Stimulated activated CD8-positive, alpha-beta memory T cell treated with anti-CD3 and anti-CD28 coated beads, Interleukin-15, amount 100 ng/mL, for 48 hours (primary cell): ENCODE results near the gene SEC24B.
A peak's percentile ranks its signal among the peaks of the same experiment; 100 is the strongest.

Source experiments
- DNase-seq, 2 donors: peaks; one replicate each; pipeline ENCODE4 v3.0.0-alpha.2; 2020; ENCODE audit warnings: low read depth in 2 of 2

The SEC24B gene

GRCh38 chr4:109433205-109434006, at the start of gene SEC24B:
Gene SEC24B, plus strand, starts transcription at chr4:109433815. Its CDS starts 55 bp downstream, at chr4:109433870.
- peak; percentile 79 to 82 for DNase-seq

- no peak for DNase-seq
Observed at GRCh38 chr4:109383823-109384222, 49.8 kb upstream of the SEC24B start.

DNA sequence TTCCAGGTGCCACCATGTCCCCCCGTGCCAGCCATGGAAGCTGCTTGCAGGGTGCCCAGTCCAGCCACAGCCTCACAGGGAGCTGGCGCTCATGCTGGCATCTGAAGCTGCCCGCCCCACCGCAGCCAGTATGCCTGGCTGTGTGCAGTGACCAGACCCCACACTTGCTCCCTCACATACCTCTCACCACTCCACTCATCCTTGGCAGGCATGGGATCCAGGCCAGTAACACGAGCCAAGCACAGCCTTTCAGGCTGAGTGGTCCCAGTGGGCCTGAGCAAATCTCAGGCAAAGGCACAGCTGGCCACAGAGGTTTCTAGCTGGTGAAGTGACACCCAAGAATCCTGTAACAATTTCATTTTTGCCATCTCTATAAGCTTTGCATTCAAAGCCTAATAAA, 48.4 kb upstream of the SEC24B start:
- DNase-seq, result no peak

DNA sequence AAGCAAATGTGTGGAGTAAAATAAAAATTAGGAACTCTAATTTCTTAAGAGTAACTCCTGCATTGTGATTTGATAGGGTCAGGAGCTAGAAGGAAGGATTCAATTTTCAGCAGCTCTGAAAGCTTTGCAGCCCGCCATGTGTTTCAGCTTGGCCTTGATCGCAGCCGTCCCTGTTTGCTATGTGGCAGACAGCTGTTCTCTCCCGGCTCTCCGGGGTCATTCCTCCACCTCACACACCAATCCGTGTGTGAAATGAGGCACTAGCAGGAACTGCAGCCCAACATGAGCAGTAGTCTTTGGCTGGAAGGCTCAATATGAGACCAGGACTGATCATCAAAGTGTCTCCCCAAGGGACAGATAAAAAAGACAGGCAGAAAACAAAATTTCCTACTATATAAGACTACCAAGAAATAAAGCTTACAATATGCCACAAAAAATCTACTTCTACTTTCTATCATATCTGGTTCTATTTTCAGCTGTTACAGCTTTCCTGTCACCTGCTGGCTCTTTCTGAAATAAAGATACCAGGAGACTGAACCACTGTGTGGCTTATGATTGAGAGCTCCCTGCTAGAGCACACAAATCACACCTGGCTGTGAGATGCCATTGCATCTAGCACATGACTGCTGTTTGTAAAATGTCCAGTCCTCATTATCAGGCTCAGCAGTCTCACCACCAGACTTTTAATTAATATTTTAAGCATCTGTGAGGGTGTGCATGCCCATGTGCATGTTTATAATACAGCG, 44.1 kb upstream of the SEC24B start:
- DNase-seq, result no peak

DNA sequence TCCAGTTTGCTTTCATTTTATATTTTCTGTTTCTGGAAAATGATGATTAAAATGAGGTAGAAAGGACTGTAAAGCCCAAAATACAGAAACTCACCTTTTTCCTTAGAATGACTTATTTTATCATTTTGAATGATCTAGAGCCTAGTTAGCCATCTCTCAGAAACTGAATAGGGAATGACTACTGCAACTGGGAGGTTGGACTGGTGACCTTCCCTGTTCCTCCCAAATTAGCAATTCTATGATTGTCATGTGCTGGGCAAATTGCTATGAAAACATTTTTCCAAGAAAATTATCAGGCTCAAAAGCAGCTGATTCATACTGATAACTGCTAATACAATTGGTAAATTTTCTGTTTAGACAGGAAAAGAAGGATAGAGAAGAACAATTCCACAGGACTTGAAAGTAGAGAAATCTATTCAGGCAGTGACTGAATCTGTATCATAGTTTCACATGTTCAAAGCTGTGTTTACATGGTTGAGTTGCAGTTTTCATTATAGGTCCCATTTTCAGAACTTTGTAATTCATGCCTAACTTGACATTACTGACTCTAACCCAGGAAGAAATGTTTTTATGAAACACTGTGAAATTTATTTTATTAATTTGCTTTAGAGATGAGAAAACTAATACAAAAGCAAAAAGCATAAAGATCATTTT, 43.4 kb upstream of the SEC24B start:
- no peak for DNase-seq

GRCh38 chr4:109395694-109396093, 37.9 kb upstream of the SEC24B start:
- no peak for DNase-seq

DNA sequence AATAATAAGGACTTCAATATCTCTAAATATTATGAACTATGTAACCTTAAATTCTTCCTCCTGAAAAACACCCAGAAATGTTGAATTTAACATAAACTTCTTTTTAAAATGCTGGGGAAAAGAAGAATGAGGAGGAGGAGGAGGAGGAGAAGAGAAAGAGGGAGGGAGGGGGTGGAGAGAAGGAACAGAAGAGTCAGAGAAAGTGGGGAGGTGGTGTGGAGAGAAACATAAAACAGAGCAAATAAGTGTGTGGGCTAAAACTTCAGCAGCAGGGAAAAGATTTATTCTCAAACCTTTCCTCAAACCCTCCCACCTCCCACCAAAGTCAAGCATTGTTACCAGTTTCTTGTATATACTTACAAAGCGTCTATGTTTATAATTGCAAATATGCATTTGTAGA, 34.7 kb upstream of the SEC24B start:
- no peak for DNase-seq

DNA sequence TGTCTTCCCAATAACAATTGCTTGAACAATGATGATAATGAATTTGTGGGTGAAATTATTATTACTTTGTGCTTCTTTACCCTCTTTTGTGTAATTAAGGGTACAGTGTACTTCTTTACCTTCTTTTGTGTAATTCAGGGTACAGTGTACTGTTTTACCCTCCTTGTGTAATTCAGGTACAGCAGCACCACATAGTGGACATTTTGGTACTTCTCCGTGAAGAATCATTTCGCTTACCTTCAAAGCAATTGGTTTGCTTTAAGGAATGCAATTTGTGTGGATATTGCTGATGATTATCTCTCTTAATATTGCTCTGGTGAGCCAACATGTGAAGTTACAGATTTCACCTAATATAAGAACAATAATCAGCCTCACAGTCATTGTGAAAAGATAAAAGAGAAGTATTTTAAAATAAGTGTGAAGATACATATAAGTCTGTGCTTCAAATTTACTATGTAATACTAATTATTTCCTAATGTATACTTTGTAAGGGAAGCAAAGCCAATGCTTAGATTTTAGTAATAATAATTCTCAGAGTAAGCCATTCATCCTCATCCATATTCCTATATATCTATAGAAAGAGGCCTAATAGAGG, 27.2 kb upstream of the SEC24B start:
- no peak for DNase-seq

- no peak for DNase-seq
Observed at GRCh38 chr4:109407027-109407737, 26.4 kb upstream of the SEC24B start.

DNA sequence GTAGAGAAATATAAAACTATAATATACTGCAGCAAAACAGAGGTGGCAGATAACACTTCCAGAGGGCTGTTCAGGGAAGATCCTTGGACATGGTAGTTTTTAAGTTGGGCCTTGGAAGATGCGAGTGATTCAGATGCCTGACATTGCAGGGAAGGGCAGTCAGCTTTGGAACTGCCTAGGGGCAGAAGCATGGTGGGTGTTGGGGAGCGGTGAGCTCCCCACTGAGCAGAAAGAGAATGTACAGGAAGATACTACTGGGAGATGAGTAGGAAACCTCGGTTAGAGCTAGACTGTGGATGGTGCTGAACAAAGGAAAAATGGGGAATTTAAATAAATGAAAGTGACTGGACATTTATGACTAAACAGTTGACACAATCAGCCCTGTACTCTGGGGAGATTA, 24.9 kb upstream of the SEC24B start:
- DNase-seq, result no peak

DNA sequence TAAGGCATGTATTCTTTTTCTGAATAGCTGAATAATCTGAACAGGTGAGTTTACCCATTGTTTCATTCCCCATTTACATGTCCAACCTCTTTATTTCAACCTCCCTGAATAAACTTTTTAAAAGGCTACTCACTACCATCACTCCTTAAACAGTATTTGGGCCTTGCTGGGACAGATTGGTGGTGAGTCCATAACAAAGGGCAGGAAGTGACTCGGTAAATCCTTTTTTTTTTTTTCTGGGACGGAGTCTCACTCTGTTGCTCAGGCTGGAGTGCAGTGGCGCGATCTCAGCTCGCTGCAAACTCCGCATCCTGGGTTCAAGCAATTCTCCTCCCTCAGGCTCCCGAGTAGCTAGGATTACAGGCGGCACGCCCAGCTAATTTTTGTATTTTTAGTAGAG, 23.4 kb upstream of the SEC24B start:
- DNase-seq, result no peak

GRCh38 chr4:109410776-109411175, 22.8 kb upstream of the SEC24B start:
- no peak for DNase-seq

- DNase-seq, result no peak
Observed at GRCh38 chr4:109411964-109412363, 21.7 kb upstream of the SEC24B start.

DNA sequence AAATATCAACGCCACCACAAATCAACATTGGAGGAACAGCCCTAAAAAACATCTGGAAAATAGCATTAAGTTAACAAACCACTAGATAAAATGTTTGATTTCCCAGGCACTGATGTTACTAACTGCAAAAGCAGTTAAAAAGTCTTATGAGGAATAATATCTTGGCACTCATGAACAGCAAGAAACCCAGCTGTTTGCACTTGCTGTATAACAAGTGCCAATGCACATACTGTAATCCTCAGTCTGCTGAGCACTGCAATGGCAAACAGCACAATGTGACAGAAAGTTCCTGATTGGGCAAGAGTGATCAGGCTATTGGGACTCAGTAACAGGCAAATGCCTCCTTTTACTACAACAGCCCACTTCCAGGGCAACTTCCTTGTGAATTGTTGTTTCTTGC, 20.8 kb upstream of the SEC24B start:
- no peak for DNase-seq

DNA sequence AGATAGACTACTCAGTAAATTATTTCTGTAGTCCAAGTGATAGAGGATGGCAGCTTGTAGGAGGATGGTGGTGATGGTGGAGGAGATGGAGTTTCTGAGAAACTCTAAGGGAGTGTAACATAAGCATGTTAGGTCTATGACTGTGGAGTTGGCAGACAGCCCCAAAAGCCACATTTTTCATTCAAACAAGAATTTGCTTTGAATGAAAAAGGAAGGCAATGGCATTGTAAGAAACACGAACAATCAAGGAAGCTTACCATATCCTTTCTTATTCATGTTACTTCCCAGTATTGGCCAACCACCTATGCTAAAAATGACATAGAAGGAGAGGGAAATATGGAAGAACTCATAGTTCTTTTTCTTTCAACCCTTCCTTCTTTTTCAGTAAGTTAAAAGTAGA, 18.7 kb upstream of the SEC24B start:
- DNase-seq, result no peak

GRCh38 chr4:109418588-109418987, 15.0 kb upstream of the SEC24B start:
- DNase-seq, result no peak

GRCh38 chr4:109419679-109420078, 13.9 kb upstream of the SEC24B start:
- DNase-seq, result no peak

GRCh38 chr4:109424093-109424841, 9.3 kb upstream of the SEC24B start:
- DNase-seq, result no peak

- DNase-seq, result no peak
Observed at GRCh38 chr4:109425405-109425804, 8.2 kb upstream of the SEC24B start.

- DNase-seq, result no peak
Observed at GRCh38 chr4:109429545-109429944, 4.1 kb upstream of the SEC24B start.

DNA sequence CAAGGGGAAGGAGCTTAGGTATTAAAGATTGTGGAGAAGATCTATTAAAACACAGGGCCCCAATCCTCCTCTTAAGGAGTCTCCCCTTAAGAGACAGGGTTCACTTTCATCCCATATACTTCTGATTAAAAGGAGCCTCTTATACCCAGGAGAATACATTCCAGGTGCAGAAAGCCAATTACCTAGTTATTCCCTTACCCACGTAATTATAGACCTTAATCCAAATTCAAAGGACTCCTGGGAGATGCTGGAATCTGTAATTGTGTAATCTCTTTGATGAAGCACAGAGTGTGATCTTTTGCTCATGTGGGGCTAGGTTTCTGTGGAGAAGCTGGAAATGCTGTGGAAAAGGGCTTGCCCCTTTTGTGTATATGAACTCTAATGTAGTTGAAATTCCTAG, 1.4 kb upstream of the SEC24B start:
- no peak for DNase-seq
